ENCODE data around the gene CFAP43.

DNA sequence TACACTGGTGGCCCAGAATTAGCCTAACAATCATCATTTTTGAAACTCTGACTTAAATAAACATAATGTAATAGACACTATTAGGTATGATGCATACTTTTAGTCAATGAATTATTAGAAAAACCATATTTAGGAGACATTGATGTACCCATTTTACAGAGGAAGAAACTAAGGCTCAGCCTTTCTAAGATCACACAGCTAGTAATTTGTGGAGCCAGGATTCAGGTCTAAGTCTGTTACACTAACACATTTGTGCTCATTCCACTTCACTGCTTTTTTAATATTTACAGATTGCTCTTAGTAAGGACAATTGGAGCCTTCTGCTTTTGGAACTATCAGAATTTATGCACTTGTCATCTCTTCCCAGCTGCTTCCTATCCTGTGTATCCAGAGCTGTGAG is 8.9 kb downstream of the CFAP43 start:
- TF ChIP-seq TCF4 (CRISPR knock-in tag; IDR thresholded peaks at IDR 0.05; ENCODE audit: borderline replicate concordance), result no peak
- TF ChIP-seq, protein P1, sequence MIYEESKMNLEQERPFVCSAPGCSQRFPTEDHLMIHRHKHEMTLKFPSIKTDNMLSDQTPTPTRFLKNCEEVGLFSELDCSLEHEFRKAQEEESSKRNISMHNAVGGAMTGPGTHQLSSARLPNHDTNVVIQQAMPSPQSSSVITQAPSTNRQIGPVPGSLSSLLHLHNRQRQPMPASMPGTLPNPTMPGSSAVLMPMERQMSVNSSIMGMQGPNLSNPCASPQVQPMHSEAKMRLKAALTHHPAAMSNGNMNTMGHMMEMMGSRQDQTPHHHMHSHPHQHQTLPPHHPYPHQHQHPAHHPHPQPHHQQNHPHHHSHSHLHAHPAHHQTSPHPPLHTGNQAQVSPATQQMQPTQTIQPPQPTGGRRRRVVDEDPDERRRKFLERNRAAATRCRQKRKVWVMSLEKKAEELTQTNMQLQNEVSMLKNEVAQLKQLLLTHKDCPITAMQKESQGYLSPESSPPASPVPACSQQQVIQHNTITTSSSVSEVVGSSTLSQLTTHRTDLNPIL (CRISPR knock-in tag; IDR thresholded peaks at IDR 0.05; ENCODE audit: low read depth), result no peak
- no peak for TF ChIP-seq ZC3H10 (CRISPR knock-in tag; IDR thresholded peaks at IDR 0.05)
- TF ChIP-seq GLIS3 (CRISPR knock-in tag; IDR thresholded peaks at IDR 0.05), result no peak
- no peak for TF ChIP-seq ZNF8 (CRISPR knock-in tag; IDR thresholded peaks at IDR 0.05)
- TF ChIP-seq, protein P2, sequence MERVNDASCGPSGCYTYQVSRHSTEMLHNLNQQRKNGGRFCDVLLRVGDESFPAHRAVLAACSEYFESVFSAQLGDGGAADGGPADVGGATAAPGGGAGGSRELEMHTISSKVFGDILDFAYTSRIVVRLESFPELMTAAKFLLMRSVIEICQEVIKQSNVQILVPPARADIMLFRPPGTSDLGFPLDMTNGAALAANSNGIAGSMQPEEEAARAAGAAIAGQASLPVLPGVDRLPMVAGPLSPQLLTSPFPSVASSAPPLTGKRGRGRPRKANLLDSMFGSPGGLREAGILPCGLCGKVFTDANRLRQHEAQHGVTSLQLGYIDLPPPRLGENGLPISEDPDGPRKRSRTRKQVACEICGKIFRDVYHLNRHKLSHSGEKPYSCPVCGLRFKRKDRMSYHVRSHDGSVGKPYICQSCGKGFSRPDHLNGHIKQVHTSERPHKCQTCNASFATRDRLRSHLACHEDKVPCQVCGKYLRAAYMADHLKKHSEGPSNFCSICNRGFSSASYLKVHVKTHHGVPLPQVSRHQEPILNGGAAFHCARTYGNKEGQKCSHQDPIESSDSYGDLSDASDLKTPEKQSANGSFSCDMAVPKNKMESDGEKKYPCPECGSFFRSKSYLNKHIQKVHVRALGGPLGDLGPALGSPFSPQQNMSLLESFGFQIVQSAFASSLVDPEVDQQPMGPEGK (CRISPR knock-in tag; IDR thresholded peaks at IDR 0.05; ENCODE audit: borderline replicate concordance), result no peak
- TF ChIP-seq ZNF70 (CRISPR knock-in tag; IDR thresholded peaks at IDR 0.05), result no peak
- no peak for TF ChIP-seq ZFP3 (CRISPR knock-in tag; IDR thresholded peaks at IDR 0.05)
- TF ChIP-seq TOX (CRISPR knock-in tag; IDR thresholded peaks at IDR 0.05; ENCODE audit: borderline replicate concordance), result no peak
- TF ChIP-seq ZFP30 (CRISPR knock-in tag; IDR thresholded peaks at IDR 0.05), result no peak
- no peak for TF ChIP-seq OSR1 (CRISPR knock-in tag; IDR thresholded peaks at IDR 0.05)
